ENCODE measurements around the gene PIGS.

DNA sequence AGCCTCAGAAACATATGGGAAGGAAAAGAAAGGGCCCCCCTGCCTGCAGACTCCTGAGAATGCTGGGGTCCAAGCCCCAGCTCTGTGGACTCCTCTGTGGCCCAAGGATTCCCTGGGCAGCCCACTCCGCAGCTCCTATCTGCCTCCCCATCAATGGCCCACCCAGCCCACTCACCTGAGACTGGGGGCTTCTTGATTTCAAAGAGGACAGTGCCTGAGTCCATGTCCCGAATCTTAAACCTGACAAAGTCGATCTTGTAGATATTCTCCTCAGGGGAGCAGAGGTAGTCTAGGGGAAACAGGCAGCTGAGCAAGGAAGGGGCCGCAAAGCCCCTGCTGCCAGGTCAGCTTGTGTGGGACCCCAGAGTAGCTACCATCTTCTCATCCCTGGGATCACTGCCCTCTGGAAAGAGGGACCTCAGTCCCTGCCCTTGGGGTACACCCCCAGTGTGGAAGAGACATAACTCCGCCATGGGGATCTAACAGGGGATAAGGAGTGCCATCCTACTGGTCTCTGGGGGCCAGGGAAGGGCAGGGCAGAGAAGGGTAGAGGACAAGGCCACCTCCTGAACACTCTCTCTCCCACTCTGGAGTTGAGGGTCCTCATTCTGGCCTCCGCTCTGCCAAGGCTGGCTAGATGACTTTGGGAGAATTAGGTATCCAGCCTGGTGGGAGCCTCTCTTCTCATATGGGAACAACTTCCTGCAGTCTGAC is 22.8 kb downstream of the PIGS start:
- TF ChIP-seq CTCF (IDR thresholded peaks at IDR 0.05) (no peak), POLR2AphosphoS5 (IDR thresholded peaks at IDR 0.05) (no peak)

Measured in breast epithelium (tissue), 3 donors.